GM18511 (cell line): Measurements from ENCODE around the gene GPT2.

Experiments used
- ATAC-seq: cut with Tn5 transposase; IDR thresholded peaks from one replicate; pipeline ENCODE4 v1.9.1; 2021; ENCODE audit warnings: mild to moderate bottlenecking, moderate library complexity; ENCODE audit not compliant: unreplicated experiment

Gene GPT2

GRCh38 chr16:46961373-46962353, 77.5 kb downstream of the GPT2 start:
- ATAC-seq = no peak

- no peak for ATAC-seq
Observed at GRCh38 chr16:46962629-46963028, 78.5 kb downstream of the GPT2 start.

DNA sequence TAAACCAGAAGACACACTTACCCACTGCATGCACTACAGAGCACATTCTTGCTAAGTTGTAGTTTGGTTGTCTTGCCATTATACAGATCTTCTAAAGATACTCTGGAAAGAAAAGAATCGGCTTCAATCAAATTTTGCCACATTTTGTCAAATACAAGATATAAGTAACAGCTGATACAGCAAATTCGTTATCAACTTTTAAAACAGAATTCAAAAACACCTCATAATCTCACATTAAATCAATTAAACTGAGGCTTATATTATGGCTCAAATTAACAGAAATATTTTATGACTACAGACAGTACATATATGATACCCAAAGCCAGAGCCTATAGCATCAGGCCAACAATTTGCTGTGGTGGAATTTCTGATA, 83.9 kb downstream of the GPT2 start:
- ATAC-seq = no peak

GRCh38 chr16:46970089-46970488, 85.9 kb downstream of the GPT2 start:
- no peak for ATAC-seq

- ATAC-seq = no peak
Observed at GRCh38 chr16:46971271-46971670, 87.1 kb downstream of the GPT2 start.

DNA sequence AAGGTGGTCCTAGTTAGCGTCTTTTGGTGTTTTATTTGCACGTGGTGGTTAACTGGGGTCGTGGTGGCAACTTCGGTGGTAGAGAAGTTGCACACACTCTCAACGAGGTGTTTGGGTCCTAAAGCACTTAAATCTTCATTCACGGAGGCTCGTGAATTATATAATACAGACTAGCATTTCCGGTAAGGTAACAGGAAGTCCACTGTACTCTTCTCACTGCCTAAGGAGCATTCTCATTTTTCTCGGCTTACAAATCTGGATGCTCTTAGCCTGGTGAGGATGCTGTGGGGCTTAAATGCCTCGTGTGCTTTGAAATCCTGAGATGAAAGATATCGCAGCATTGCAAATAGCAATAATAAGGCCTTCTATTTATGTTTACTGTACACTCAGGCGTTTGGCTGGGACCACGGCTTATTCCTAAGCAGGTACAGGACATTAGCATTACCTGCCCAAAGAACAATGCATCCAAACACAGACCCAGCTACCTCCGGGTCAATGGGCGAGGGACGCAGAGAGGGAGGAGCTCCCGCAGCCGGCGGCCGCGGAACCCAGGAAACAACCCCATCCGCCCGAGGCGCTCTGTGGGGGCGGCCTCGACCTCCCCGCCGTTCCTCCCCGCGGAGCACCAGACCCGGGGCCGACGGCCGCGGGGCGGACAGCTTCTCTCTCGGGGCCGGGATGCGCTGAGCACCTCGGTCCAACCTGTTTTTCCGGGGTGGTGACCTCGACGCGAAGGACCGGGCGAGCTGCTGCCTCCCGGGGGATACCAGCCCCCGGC, 88.5 kb downstream of the GPT2 start:
- peak; percentile 52 for ATAC-seq

DNA sequence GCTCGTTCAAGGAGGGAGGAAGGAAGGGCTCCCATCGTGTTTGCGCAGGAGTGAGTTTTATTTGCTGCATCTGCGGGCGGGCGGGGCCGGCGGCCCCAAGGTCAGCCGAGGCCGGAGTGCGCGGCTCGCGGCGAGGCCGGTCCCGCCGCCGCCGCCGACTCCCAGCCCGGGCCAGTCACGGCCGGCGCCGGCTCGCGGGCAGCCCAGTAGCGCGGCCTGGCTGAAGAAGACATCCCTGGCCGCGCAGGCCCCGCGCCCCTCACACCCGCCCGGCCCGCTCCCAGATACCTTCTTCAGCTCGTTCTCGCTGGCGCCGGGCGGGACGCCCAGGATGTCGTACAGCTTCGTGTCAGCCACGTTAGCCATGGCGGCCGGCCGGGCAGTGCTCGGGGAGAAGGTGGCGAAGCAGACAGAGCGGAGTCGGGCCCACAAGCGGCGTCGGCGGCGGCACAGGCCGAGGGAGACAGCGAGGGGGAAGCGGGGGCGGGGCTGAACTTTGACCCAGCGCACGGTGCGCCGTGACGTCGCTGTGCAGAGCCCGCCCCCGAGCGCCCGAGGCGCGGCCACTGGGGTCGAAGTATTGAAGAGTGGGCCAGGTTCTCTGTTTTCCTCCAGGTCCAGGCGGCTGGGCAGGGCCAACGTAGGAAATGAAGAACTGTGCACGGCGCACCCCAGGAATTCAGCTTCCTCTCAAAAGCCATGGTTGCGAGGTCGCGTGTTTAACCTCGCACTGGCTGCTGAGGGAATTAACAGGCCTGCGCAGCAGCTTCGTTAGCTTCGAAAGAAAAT, 89.2 kb downstream of the GPT2 start, which contains the start of gene DNAJA2:
DNAJA2 (minus strand) TSS at position 468 of the 789 bp plus-strand sequence; CDS start at position 366, 102 bp downstream.
- peak; percentile 91 for ATAC-seq

GRCh38 chr16:46973996-46974324, 89.8 kb downstream of the GPT2 start:
- no peak for ATAC-seq

DNA sequence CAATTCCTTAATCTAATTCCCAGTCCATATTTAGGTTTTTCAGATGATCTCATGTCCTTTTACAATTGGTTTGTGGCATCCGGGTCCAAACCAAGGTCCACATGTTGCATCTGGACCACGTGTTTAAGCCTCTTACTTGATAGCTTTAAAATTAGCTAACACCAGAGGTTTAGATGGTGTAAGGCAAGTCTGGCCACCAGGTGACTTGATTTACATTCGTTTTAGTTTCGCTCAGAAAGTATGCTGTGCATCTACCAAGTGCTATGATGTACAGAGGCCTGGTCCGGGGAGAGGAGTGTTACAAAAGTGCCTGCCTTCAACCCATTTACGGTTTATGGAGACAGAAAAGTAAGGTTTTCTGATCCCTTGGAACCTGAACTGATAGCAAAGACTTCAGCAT, 90.2 kb downstream of the GPT2 start:
- no peak for ATAC-seq

DNA sequence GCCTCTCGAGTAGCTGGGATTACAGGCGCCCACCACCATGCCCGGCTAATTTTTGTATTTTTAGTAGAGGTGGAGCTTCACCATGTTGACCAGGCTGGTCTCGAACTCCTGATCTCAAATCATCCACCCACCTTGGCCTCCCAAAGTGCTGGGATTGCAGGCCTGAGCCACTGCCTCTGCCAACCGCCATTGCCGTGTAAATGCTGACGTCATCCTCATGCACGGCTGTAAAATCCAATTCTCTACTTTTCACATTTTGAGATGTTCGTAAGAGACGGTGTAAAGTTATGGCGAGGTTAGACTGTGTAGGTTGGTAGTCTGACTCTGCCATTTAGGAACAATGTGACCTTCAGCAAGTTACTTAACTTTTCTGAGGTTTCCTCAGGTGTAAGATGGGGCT, 91.0 kb downstream of the GPT2 start:
- ATAC-seq = no peak

DNA sequence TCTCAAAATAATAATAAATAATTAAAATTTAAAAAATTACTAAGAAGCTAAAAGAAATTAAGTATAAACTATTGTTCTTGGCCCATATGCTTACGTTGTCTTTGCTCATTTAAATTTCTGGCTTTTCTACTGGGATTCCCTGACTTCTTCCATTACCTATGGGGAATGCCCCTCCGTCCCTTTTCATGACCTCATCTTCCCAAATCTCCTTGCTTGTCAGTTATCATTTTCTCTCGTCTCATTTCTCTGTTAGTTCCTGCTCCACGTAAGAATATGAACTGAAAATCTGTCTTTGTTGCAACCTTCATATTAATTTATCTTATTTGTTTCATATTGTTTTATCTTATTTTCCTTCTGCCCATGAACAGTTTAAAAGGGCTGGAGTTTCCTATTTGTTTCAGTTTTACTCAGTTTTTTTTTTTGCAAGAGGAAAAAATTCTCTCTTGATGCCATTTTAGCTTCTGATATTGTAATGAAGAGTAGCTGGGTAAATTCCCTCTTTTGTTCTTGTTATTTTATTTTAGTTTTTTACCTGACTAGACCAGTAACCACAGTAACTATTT, 91.8 kb downstream of the GPT2 start:
- no peak for ATAC-seq

DNA sequence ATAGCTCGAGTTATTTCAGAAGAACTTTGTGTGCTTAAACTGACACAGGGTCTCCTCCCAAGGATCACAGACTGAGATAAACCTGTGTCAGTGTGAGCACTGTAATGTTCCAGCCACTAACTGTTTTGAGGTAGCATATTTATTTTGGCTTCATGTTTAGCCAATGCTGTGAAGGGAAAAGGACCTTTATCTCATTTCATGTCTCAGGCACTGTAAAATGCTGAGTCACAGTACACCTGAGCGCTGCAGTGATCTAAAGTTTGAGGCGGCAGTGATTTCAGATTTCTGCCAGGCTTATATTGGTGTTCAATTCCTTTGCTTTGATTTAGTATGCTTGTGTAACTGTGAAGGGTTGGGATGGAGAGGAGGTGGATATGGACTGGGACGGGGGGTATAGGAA, 92.4 kb downstream of the GPT2 start:
- ATAC-seq = no peak
